B cell (primary cell): Measurements from ENCODE around the gene AHCY.

Experiments used
- CTCF ChIP-seq: fragments of 200-600 bp; IDR thresholded peaks from one replicate; pipeline ENCODE4 v1.8.0; 2022; ENCODE audit warnings: antibody characterized with exemption, mild to moderate bottlenecking
- EZH2 ChIP-seq: IDR thresholded peaks from 2 replicates; pipeline ENCODE4 v1.6.1; 2012; ENCODE audit warnings: borderline replicate concordance, low read depth, mild to moderate bottlenecking, moderate library complexity, low read length; ENCODE audit not compliant: insufficient read depth, poor library complexity, severe bottlenecking

DNA sequence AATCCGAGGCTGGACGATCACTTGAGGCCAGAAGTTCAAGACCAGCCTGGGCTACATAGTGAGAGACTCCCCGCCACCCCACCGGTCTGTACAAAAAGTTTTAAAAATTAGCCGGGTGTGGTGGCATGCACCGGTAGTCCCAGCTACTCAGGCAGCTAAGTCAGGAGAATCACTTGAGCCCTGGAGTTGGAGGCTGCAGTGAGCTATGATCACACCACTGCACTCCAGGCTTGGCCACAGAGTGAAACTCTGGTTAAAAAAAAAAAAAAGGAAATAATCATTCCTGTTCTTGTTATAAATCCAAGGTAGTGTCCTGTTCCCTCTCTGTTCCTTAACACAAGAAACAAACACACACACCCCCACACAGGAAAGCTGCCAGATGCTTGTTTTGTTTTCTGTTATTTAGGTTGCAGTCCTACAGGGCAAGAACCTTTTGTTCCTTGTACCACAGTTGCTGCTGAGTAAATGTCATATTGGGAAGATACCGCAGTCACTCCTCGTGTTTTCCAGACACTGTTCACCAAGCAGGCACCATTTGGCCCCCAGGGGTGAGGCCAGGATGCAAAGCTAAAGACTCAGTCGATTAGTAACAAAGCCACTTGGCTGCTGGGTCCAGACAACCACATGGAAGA, 33.0 kb downstream of the AHCY start:
- TF ChIP-seq CTCF (no peak), EZH2 (no peak)
